ENCODE measurements around the gene PDSS2.

DNA sequence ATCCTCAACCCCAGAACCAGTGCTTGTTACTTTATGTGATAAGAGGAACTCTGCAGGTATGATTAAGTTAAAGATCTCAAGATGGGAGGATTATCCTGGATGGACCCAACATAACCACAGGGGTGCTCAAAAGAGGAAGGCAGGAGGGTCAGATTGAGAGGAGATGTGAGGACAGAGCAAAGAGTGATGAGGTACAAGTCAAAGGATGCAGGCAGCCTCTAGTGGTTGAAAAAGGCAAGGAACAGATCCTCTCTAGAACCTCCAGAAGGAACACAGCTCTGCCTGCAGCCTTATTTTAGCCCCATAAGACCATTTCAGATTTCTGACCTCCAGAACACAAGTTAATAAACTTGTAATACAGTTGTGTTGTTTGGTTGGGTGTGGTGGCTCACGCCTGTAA lies 41.2 kb downstream of the PDSS2 start:
- TF ChIP-seq, protein P1, sequence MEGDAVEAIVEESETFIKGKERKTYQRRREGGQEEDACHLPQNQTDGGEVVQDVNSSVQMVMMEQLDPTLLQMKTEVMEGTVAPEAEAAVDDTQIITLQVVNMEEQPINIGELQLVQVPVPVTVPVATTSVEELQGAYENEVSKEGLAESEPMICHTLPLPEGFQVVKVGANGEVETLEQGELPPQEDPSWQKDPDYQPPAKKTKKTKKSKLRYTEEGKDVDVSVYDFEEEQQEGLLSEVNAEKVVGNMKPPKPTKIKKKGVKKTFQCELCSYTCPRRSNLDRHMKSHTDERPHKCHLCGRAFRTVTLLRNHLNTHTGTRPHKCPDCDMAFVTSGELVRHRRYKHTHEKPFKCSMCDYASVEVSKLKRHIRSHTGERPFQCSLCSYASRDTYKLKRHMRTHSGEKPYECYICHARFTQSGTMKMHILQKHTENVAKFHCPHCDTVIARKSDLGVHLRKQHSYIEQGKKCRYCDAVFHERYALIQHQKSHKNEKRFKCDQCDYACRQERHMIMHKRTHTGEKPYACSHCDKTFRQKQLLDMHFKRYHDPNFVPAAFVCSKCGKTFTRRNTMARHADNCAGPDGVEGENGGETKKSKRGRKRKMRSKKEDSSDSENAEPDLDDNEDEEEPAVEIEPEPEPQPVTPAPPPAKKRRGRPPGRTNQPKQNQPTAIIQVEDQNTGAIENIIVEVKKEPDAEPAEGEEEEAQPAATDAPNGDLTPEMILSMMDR (conservative IDR thresholded peaks at IDR 0.05; ENCODE audit: low read depth, low read length) = peak; percentile 20; the same call in 1 of the 2 replicates
- TF ChIP-seq MAZ (IDR thresholded peaks at IDR 0.05; ENCODE audit: borderline replicate concordance, low read depth, low read length) (no peak), SMC3 (IDR thresholded peaks at IDR 0.05; ENCODE audit: low read depth, low read length) (no peak), RAD21 (IDR thresholded peaks at IDR 0.05; ENCODE audit: low read length) (peak; percentile 27; the same call in 1 of the 2 replicates), NFE2L2 (IDR thresholded peaks at IDR 0.05; ENCODE audit: low read depth, low read length) (no peak), POLR2A (IDR thresholded peaks at IDR 0.05; ENCODE audit: low read depth, low read length) (no peak), FOS (IDR thresholded peaks at IDR 0.05; ENCODE audit: low read depth, low read length) (no peak), CEBPB (IDR thresholded peaks at IDR 0.05; ENCODE audit: low read depth, low read length) (no peak), RCOR1 (IDR thresholded peaks at IDR 0.05; ENCODE audit: insufficient replicate concordance, low read length) (no peak), CHD1 (IDR thresholded peaks at IDR 0.05; ENCODE audit: low read depth, low read length) (no peak), MXI1 (IDR thresholded peaks at IDR 0.05; ENCODE audit: borderline replicate concordance, low read depth, low read length) (no peak), RFX5 (IDR thresholded peaks at IDR 0.05; ENCODE audit: low read depth, low read length) (no peak)
- TF ChIP-seq, protein P2, sequence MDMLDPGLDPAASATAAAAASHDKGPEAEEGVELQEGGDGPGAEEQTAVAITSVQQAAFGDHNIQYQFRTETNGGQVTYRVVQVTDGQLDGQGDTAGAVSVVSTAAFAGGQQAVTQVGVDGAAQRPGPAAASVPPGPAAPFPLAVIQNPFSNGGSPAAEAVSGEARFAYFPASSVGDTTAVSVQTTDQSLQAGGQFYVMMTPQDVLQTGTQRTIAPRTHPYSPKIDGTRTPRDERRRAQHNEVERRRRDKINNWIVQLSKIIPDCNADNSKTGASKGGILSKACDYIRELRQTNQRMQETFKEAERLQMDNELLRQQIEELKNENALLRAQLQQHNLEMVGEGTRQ (IDR thresholded peaks at IDR 0.05; ENCODE audit: low read depth, low read length) = no peak
- TF ChIP-seq, protein P3, sequence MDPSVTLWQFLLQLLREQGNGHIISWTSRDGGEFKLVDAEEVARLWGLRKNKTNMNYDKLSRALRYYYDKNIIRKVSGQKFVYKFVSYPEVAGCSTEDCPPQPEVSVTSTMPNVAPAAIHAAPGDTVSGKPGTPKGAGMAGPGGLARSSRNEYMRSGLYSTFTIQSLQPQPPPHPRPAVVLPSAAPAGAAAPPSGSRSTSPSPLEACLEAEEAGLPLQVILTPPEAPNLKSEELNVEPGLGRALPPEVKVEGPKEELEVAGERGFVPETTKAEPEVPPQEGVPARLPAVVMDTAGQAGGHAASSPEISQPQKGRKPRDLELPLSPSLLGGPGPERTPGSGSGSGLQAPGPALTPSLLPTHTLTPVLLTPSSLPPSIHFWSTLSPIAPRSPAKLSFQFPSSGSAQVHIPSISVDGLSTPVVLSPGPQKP (IDR thresholded peaks at IDR 0.05; ENCODE audit: borderline replicate concordance, low read depth, low read length) = no peak

Data from IMR-90 (cell line).